GM21360 (cell line): ENCODE data around the gene CWC25.
"Not testable (repeated sequence)": the region's sequence is repeated elsewhere in the genome, so short reads cannot be mapped to it uniquely, and the experiment has no call there.

Source experiments
- ATAC-seq: cut with Tn5 transposase; IDR thresholded peaks from one replicate; pipeline ENCODE4 v1.9.1; 2021; ENCODE audit warnings: mild to moderate bottlenecking, moderate library complexity; ENCODE audit not compliant: unreplicated experiment

The CWC25 gene

GRCh38 chr17:38824899-38825761, at the start of gene CWC25:
TSS of gene CWC25 (minus strand) at chr17:38825321. CDS start at chr17:38825183, 138 bp downstream.
- ATAC-seq: peak; percentile 80

GRCh38 chr17:38873640-38874380, 48.7 kb upstream of the CWC25 start:
- no peak for ATAC-seq

- ATAC-seq: no peak
Observed at GRCh38 chr17:38872671-38873385, 47.7 kb upstream of the CWC25 start.

GRCh38 chr17:38872027-38872511, 46.9 kb upstream of the CWC25 start:
- no peak for ATAC-seq

GRCh38 chr17:38871247-38872015, 46.3 kb upstream of the CWC25 start:
- no peak for ATAC-seq

- ATAC-seq: no peak
Observed at GRCh38 chr17:38870259-38871165, 45.4 kb upstream of the CWC25 start.

GRCh38 chr17:38869526-38870258, 44.6 kb upstream of the CWC25 start, which contains the start of gene LASP1:
TSS of gene LASP1 (plus strand) at chr17:38870058. CDS start at chr17:38870190, 132 bp downstream.
- ATAC-seq: peak; percentile 35

GRCh38 chr17:38868817-38869525, 43.9 kb upstream of the CWC25 start:
- ATAC-seq: peak; percentile 37

GRCh38 chr17:38867968-38868816, 43.1 kb upstream of the CWC25 start:
- ATAC-seq: no peak

- ATAC-seq: no peak
Observed at GRCh38 chr17:38867179-38867967, 42.3 kb upstream of the CWC25 start.

GRCh38 chr17:38864636-38865398, 39.7 kb upstream of the CWC25 start:
- ATAC-seq: no peak

- ATAC-seq: no peak
Observed at GRCh38 chr17:38861399-38861843, 36.3 kb upstream of the CWC25 start.

GRCh38 chr17:38857271-38857670, 32.1 kb upstream of the CWC25 start:
- ATAC-seq: no peak

- not testable (repeated sequence) for ATAC-seq
Observed at GRCh38 chr17:38855101-38855714, 30.1 kb upstream of the CWC25 start.
